ENCODE data around the gene FOXC2. TPM values are rescaled to one million over a fixed set of nuclear protein-coding genes. Genes with fewer than 3 reads are reported as not detected.

Gene FOXC2
- total and polyA plus RNA-seq, 2 of the 13 experiments (the other 11 are each of a cell fraction or from before 2014, with no cell fraction given) = not detected

DNA sequence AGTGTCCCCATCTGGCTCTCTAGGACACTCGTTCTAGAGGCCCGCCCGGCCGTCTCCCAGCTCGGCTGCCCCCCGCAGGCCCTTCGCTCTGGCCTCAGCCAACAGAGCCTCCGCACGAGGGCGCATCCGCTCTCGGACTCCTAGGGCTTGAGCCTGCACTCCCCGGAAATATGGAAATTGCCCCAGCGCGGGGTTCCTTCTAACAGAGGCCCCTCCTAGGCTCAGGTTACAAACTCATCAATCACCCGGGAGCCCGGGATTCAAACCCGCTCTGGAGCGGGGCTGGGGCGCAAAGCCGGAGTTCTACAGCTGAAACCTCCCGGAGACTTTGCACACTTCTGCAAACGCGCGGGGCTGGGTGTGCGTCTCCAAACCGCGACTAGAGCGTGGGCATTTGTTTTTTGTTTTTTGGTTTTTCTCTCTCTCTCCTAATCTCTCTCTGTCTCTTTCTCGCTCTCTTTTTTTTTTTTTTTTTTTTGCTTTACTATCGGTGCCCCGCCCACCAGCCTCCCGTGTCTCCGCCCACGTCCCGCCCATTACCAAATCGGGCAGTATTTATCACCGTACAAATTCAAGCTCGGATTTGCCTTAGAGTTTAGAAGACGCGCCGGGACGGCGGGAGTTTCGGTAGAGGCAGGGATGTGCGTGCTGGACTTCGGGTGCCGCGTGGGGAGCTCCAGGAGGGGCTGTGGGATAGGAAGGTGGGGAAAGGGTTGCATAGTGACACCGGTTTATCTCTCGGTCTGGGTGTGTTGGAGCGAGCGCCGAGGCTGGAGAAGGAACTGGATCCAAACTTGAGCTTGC is 9.3 kb downstream of the FOXC2 start (continued):
- TF ChIP-seq, protein P1, sequence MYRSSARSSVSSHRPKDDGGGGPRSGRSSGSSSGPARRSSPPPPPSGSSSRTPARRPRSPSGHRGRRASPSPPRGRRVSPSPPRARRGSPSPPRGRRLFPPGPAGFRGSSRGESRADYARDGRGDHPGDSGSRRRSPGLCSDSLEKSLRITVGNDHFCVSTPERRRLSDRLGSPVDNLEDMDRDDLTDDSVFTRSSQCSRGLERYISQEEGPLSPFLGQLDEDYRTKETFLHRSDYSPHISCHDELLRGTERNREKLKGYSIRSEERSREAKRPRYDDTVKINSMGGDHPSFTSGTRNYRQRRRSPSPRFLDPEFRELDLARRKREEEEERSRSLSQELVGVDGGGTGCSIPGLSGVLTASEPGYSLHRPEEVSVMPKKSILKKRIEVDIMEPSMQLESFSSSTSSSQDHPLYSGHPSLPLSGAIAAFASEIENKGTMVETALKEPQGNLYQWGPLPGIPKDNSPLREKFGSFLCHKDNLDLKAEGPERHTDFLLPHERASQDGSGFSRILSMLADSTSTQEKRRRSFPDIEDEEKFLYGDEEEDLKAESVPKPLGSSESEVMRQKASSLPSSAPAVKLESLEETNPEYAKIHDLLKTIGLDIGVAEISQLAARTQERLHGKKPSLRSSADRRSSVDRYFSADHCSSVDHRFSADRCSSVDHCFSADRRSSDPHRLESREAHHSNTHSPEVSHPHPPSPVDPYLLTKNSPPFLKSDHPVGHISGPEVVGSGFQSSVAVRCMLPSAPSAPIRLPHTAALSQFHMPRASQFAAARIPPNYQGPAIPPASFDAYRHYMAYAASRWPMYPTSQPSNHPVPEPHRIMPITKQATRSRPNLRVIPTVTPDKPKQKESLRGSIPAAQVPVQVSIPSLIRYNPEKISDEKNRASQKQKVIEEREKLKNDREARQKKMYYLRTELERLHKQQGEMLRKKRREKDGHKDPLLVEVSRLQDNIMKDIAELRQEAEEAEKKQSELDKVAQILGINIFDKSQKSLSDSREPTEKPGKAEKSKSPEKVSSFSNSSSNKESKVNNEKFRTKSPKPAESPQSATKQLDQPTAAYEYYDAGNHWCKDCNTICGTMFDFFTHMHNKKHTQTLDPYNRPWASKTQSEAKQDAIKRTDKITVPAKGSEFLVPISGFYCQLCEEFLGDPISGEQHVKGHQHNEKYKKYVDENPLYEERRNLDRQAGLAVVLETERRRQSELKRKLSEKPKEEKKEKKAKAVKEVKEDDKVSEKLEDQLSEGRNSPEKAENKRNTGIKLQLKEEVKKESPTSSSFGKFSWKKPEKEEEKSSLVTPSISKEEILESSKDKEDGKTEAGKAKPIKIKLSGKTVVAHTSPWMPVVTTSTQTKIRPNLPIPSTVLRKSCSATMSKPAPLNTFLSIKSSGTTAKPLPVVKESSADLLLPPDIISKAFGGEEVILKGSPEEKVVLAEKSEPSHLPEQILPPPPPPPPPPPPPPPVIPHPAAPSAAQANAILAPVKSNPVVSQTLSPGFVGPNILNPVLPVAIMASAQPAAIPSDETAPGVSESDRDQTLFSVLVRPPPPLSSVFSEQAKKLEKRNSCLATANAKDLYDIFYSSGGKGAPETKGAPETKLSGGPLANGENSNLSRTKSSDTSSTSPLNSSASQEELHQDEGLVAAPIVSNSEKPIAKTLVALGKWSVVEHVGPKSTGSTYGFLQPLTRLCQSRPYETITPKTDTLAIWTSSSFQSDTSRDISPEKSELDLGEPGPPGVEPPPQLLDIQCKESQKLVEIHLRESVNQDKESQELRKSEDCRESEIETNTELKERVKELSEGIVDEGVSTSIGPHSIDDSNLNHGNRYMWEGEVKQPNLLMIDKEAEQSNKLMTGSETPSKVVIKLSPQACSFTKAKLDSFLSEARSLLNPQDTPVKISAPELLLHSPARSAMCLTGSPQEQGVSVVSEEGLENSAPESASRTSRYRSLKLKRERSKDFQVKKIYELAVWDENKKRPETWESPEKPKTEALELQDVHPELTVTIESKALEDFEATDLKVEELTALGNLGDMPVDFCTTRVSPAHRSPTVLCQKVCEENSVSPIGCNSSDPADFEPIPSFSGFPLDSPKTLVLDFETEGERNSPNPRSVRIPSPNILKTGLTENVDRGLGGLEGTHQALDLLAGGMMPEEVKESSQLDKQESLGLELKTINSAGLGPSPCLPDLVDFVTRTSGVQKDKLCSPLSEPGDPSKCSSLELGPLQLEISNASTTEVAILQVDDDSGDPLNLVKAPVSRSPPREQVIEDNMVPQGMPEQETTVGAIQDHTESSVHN (CRISPR knock-in tag; IDR thresholded peaks at IDR 0.05) = no peak
- TF ChIP-seq ELF3 (CRISPR knock-in tag; IDR thresholded peaks at IDR 0.05) (no peak), PHF21A (CRISPR knock-in tag; IDR thresholded peaks at IDR 0.05) (0 out of 2 replicates have a peak, but pooled peaks have one; percentile 41), JARID2 (CRISPR knock-in tag; IDR thresholded peaks at IDR 0.05; ENCODE audit: insufficient replicate concordance) (no peak), XRCC5 (optimal IDR thresholded peaks at IDR 0.05; ENCODE audit: low read length) (peak; percentile 88), ZSCAN20 (CRISPR knock-in tag; IDR thresholded peaks at IDR 0.05; ENCODE audit: borderline replicate concordance) (0 out of 2 replicates have a peak, but pooled peaks have one; percentile 21), EED (CRISPR knock-in tag; IDR thresholded peaks at IDR 0.05) (no peak), ZNF616 (CRISPR knock-in tag; IDR thresholded peaks at IDR 0.05; ENCODE audit: low read depth) (no peak)
- TF ChIP-seq, protein P2, sequence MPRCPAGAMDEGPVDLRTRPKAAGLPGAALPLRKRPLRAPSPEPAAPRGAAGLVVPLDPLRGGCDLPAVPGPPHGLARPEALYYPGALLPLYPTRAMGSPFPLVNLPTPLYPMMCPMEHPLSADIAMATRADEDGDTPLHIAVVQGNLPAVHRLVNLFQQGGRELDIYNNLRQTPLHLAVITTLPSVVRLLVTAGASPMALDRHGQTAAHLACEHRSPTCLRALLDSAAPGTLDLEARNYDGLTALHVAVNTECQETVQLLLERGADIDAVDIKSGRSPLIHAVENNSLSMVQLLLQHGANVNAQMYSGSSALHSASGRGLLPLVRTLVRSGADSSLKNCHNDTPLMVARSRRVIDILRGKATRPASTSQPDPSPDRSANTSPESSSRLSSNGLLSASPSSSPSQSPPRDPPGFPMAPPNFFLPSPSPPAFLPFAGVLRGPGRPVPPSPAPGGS (CRISPR knock-in tag; IDR thresholded peaks at IDR 0.05) = 0 out of 2 replicates have a peak, but pooled peaks have one; percentile 27
- TF ChIP-seq, protein P3, sequence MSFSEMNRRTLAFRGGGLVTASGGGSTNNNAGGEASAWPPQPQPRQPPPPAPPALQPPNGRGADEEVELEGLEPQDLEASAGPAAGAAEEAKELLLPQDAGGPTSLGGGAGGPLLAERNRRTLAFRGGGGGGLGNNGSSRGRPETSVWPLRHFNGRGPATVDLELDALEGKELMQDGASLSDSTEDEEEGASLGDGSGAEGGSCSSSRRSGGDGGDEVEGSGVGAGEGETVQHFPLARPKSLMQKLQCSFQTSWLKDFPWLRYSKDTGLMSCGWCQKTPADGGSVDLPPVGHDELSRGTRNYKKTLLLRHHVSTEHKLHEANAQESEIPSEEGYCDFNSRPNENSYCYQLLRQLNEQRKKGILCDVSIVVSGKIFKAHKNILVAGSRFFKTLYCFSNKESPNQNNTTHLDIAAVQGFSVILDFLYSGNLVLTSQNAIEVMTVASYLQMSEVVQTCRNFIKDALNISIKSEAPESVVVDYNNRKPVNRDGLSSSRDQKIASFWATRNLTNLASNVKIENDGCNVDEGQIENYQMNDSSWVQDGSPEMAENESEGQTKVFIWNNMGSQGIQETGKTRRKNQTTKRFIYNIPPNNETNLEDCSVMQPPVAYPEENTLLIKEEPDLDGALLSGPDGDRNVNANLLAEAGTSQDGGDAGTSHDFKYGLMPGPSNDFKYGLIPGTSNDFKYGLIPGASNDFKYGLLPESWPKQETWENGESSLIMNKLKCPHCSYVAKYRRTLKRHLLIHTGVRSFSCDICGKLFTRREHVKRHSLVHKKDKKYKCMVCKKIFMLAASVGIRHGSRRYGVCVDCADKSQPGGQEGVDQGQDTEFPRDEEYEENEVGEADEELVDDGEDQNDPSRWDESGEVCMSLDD (CRISPR knock-in tag; IDR thresholded peaks at IDR 0.05; ENCODE audit: borderline replicate concordance) = no peak
- TF ChIP-seq, protein P4, sequence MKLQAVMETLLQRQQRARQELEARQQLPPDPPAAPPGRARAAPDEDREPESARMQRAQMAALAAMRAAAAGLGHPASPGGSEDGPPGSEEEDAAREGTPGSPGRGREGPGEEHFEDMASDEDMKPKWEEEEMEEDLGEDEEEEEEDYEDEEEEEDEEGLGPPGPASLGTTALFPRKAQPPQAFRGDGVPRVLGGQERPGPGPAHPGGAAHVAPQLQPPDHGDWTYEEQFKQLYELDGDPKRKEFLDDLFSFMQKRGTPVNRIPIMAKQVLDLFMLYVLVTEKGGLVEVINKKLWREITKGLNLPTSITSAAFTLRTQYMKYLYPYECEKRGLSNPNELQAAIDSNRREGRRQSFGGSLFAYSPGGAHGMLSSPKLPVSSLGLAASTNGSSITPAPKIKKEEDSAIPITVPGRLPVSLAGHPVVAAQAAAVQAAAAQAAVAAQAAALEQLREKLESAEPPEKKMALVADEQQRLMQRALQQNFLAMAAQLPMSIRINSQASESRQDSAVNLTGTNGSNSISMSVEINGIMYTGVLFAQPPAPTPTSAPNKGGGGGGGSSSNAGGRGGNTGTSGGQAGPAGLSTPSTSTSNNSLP (IDR thresholded peaks at IDR 0.05; ENCODE audit: low read depth, low read length) = no peak
- TF ChIP-seq, protein P5, sequence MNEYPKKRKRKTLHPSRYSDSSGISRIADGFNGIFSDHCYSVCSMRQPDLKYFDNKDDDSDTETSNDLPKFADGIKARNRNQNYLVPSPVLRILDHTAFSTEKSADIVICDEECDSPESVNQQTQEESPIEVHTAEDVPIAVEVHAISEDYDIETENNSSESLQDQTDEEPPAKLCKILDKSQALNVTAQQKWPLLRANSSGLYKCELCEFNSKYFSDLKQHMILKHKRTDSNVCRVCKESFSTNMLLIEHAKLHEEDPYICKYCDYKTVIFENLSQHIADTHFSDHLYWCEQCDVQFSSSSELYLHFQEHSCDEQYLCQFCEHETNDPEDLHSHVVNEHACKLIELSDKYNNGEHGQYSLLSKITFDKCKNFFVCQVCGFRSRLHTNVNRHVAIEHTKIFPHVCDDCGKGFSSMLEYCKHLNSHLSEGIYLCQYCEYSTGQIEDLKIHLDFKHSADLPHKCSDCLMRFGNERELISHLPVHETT (CRISPR knock-in tag; conservative IDR thresholded peaks at IDR 0.05) = no peak
